GM18870 (cell line): Measurements from ENCODE around the gene ACSS1.

Source experiments
- ATAC-seq: cut with Tn5 transposase; IDR thresholded peaks from one replicate; pipeline ENCODE4 v1.9.1; 2021; ENCODE audit warnings: moderate library complexity; ENCODE audit not compliant: unreplicated experiment

ACSS1 gene

GRCh38 chr20:25033265-25033923 is 24.5 kb downstream of the ACSS1 start:
- no peak for ATAC-seq

- ATAC-seq, result no peak
Observed at GRCh38 chr20:25032478-25033264, 25.3 kb downstream of the ACSS1 start.

DNA sequence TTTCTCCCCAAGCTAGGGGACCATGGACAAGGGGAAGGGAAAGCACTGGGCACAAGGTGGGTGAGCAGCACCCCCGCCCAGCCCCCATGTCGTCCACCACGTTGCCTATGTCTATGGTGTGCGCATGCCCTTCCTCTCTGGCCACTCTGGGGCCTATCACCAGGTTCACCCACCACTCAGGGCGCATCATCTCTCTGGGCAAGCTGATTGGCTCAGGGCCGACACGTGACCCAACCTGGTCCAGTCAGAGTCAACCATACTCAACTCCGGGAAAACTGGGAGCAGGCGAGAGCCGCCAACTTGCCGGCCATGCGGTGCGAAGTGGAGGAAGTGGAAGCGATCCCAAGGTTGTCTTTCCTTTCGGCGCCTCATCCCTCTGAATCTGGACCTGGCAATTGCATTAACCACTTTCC is 25.9 kb downstream of the ACSS1 start:
- no peak for ATAC-seq

DNA sequence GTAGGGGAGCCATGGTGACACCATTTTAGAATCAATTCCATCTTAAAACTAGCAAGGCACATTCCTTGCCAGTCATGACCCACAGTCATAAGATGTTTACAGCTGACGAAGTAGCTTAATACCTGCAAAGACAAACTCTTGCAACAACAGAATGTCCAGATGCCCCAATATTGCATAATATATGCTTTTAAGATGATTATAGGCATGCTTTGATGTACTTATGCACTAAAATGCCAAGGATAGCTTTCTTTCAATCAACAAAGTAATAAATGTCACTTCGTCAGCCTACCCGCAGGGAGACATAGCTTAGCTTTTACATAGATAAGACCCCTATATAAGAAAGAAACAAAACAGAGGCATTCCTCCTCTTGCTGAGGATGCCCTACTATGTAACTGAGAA is 26.7 kb downstream of the ACSS1 start:
- ATAC-seq, result no peak

- ATAC-seq, result no peak
Observed at GRCh38 chr20:25030649-25031207, 27.2 kb downstream of the ACSS1 start.

DNA sequence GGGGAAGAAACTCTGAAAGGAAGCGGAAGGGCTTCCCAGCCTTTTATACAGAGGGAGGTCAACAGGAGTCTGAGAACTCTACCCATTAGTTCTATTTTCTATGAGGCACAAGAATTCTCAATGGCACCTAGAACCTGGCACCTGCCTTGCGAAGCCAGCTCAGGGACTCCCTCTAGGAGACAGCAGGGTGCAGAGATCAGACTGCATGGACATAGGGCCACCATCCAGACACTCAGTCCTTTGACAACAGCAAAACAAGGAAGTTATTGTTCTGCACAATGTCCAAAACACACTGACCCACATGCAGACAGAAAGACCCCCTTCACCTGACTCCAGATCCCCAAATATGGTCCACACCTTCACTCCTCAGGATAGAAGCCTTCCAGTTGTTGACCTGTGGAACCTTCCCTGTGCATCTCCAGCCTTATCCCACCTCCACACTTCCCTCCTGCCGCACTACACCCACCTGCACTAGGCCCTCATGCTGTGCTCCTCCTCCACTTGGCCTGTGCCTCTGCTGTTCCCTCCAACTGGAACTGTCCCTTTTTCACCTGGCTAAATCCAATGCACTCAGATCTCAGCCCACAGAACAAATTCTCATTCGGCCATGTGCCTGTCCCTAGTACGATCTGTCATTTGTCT is 27.8 kb downstream of the ACSS1 start:
- ATAC-seq, result no peak

DNA sequence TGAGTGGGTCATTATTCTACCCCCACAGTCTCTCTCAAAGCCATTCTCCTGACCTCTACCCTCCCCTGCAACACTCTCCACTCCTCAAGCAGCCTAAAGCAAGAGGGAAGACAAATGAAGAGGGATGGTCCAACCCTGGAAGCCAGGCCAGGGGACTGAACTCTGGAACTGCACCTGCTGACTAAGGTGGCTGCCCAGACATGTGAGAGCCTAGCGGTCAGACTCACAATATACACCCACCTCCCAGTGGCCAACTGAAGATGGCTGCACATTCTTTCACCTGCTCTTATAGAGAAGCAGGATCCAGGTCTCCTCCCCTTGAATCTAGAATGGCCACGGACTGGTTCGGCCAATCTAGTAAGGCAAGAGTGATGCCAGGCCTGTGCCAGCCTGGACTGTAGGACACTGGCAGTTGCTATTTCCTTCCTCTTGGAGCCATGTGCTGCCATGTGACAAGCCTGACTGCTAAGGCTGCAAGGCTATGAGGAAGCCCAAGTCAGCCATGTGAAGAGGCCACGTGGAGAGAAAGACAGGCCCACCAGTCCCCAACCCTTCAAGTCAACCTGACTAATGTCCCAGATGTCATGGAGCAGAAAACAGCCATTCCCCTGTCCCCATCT is 31.8 kb downstream of the ACSS1 start:
- ATAC-seq, result no peak

GRCh38 chr20:25025091-25025861 is 32.7 kb downstream of the ACSS1 start:
- no peak for ATAC-seq

DNA sequence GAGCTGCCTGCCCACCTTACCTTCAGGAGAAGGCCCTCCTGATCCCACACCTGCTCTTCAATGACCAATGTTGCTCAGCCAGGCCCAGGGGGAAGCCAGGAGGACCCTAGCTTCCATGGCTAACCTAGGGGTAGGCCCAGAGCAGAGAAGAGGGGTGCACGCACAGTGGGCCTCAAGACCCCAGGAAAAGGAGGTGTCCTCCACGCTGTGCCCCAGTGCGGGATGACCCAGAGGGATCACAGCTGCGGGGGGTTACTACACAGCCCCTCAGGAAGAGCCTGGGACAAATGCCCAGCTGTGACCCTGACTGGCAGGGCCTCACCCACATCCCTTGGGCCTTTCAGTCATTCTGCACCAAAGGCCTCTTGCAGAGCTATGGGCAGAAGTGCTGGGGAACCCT is 33.8 kb downstream of the ACSS1 start:
- ATAC-seq, result no peak

GRCh38 chr20:25023356-25023755 is 34.6 kb downstream of the ACSS1 start:
- no peak for ATAC-seq

GRCh38 chr20:25022680-25023079 is 35.3 kb downstream of the ACSS1 start:
- ATAC-seq, result no peak

DNA sequence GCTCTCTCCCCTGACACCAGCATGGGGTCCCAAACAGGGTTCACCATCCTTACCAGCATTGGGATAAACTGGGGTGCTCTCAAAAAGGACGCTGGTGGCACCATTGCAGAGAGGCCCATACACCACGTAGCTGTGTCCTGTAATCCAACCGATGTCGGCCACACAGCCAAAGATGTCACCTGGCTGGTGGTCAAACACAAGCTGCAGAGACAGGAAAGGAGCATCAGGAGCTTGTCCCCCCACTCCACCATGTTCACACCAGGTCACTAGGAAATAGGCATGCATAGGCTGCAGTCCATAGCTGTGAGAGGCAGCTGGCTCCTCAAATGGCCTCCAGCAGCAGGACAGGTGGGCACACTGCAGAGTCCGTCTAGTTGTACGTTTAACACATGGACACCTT is 36.6 kb downstream of the ACSS1 start:
- ATAC-seq, result no peak

DNA sequence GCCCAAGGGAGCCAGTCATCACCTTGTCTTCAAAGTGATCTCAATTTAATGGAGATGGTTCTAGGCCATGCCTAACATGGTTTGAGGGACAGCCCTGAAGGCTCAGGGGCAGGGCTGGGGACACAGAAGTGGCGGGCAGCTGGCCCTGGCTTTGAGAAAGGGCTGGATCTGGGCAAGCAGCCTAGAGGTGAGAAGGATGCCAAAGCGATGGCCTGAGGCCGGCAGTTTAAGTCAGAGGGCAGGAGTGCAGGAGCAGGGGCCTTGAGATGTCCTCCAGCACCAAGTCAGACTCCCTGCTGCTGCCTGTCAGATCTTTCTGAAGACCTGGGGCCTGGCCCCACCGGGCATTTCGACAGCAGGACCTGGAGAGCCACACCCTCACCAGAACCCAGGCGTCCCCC is 37.0 kb downstream of the ACSS1 start:
- no peak for ATAC-seq

GRCh38 chr20:25020345-25020744 is 37.6 kb downstream of the ACSS1 start:
- no peak for ATAC-seq

DNA sequence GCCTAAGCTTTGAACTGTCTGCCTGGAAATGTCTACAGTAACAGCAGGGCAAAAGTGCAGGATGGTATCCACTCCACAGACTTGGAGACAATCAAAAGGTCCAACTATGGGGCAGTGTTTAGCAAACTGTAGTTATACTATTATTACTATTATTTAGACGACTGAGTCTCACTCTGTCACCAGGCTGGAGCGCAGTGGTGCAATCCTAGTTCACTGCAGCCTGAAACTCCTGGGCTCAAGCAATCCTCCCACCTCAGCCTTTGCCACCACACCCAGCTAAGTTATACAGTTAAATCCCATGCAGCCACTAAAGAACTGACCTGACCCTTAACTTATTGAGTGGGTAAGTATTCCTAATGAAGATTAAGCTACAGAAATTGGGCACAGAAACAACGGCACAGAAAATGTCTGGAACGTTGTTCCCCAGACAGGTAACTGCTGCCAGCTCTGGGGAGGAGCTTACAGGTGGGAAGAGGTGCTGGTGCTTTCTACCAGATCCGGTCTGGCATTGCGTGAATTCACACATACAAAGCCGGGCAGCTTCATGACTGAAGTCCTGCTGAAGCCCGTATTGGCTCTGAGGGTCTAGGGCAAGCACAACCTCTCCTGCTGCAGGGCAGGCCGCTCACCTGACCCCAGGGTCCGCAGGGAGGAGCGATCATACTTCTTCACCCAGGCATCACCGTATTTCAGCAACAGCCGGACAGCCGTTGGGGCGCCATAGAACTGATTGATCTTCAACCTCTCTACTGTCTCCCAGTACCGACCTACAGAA is 38.4 kb downstream of the ACSS1 start:
- no peak for ATAC-seq

DNA sequence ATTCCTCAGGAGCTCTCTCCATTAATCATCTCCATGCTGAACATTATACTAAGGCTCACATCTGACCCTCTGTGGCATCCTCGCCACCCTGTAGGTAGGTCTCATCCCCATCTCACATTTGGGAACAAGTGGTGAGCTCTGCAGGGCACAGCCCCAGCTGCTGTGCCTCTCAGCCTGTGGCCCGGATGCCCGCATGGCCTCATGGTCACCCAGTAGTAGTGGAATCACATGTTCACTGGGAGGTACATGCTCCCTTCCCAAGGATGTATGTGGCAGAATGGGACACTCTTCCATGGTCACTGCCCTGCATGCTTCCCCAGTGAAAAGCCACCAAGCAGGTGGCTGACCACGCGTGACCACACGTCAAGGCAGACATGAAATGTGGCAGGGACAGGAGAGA is 39.1 kb downstream of the ACSS1 start:
- no peak for ATAC-seq

DNA sequence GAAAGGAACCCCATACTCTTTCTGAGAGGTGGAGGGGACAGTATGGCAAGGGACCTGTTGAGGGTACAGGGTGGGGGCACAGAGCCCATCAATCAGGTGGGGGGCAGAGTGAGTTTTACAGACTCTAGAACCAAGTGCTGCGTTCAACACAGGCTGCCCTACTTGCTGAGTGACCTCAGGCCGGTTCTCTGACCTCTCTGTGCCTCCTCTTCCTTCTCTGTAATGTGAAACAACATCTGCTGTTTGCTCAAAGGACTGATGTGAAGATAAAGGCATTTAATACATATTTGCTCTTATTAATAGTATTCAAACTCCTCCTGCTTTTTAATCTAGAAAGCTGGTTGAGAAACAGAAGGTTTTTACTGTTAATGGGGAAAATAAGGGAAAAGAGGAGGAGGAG is 39.5 kb downstream of the ACSS1 start:
- ATAC-seq, result no peak

DNA sequence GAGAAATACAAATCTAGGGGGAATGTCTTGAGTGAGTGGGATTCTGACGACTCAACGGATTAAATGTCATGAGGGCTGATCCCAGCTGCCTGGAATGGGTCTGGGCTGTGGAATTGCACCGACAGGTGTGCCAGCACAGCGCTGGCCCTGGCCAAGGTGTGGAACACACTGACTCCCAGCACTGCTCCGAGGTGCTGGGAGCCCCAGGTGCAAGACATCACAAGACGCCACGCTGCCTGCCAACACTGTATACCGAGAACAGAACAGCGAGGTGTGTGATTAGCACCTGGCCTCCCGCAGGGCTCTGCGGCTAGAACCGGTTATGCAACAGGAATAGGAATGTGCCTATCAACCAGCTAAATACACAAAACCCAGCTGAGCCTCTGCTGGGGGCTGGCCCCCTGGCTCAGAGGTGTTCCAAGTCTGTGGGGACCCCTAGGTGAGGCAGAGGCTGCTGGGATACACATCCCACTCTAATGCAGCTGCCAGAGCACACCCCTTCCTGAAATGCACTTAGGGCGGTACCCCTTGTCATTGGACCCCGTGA is 40.6 kb downstream of the ACSS1 start:
- no peak for ATAC-seq

DNA sequence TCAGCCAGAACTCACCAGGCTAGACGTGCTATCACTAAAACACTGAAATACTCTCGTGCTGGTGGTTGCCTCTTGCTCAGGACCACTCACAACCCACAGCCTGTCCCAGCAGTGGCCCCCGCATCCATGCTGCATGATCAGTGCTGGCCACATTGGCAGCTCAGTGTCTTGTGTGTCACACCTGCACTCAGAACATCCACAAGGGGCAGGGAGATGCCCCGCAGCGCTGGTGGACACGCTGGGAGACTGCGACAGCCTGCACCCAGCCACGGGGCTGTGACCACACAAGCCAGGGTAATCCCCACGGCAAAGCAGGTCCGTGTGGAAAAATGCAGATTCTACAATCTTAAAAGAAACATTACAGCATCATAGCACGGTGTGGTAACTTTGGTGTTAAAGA is 41.5 kb downstream of the ACSS1 start:
- ATAC-seq, result no peak

DNA sequence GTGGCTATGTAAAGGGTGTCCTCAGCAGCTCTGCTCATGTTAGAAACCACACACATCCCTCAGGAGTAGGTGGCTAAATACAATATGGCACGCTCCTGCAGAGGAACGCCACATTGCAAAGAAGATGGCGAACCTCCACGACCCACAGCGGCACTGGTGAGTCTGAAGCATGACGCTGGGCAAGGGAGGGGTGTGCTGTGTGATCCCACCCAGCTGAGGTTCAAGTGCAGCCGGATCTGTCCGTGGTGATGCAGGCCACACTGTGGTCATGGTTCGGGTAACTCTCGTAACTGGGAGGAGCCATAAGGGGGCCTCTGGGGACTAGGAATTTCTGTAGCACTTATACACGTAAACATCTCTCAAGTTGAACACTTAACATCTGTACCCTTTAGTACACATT is 42.0 kb downstream of the ACSS1 start:
- ATAC-seq, result no peak
